HG03469 (cell line): ENCODE results near the gene PXMP2.
"Not testable (repeated sequence)": the region's sequence is repeated elsewhere in the genome, so short reads cannot be mapped to it uniquely, and the experiment has no call there.

Experiments
- ATAC-seq: cut with Tn5 transposase; IDR thresholded peaks from one replicate; pipeline ENCODE4 v1.9.1; 2021; ENCODE audit warnings: mild to moderate bottlenecking, moderate library complexity, moderate number of reproducible peaks; ENCODE audit not compliant: unreplicated experiment

PXMP2 gene

GRCh38 chr12:132692030-132692429 lies 4.6 kb downstream of the PXMP2 start:
- not testable (repeated sequence) for ATAC-seq

GRCh38 chr12:132694888-132695287 lies 7.5 kb downstream of the PXMP2 start:
- not testable (repeated sequence) for ATAC-seq

- no peak for ATAC-seq
These were observed 8.0 kb downstream of the PXMP2 start for GRCh38 chr12:132695431-132695830.

GRCh38 chr12:132698341-132698740 lies 11.0 kb downstream of the PXMP2 start:
- ATAC-seq: no peak

GRCh38 chr12:132700212-132700822 lies 12.9 kb downstream of the PXMP2 start:
- ATAC-seq: no peak

GRCh38 chr12:132702640-132703039 lies 15.3 kb downstream of the PXMP2 start:
- no peak for ATAC-seq

- ATAC-seq: no peak
These were observed 16.3 kb downstream of the PXMP2 start for GRCh38 chr12:132703641-132704040.

- no peak for ATAC-seq
These were observed 19.9 kb downstream of the PXMP2 start for GRCh38 chr12:132707241-132707640.

- ATAC-seq: no peak
These were observed 20.8 kb downstream of the PXMP2 start for GRCh38 chr12:132708150-132708549.

GRCh38 chr12:132710043-132710404 lies 22.6 kb downstream of the PXMP2 start:
- ATAC-seq: peak; percentile 18

- ATAC-seq: peak; percentile 73
These were observed 23.2 kb downstream of the PXMP2 start, which contains the start of gene PGAM5 for GRCh38 chr12:132710405-132711079. TSS of gene PGAM5 (plus strand) at chr12:132710842. CDS start at chr12:132710877, 35 bp downstream.

- ATAC-seq: no peak
These were observed 23.9 kb downstream of the PXMP2 start for GRCh38 chr12:132711080-132711843.

- no peak for ATAC-seq
These were observed 25.7 kb downstream of the PXMP2 start for GRCh38 chr12:132713123-132713522.

- ATAC-seq: no peak
These were observed 28.5 kb downstream of the PXMP2 start for GRCh38 chr12:132715874-132716273.

GRCh38 chr12:132716356-132716755 lies 29.0 kb downstream of the PXMP2 start:
- ATAC-seq: no peak

GRCh38 chr12:132717011-132717410 lies 29.6 kb downstream of the PXMP2 start:
- no peak for ATAC-seq

GRCh38 chr12:132717531-132718387 lies 30.4 kb downstream of the PXMP2 start:
- no peak for ATAC-seq

GRCh38 chr12:132718644-132719043 lies 31.3 kb downstream of the PXMP2 start:
- ATAC-seq: no peak

- ATAC-seq: no peak
These were observed 32.0 kb downstream of the PXMP2 start for GRCh38 chr12:132719141-132719953.

- ATAC-seq: no peak
These were observed 32.6 kb downstream of the PXMP2 start for GRCh38 chr12:132719954-132720324.
